Neural progenitor cell (in vitro differentiated cells): ENCODE results near the gene CIBAR2. TPM values are rescaled to one million over a fixed set of nuclear protein-coding genes. Genes with fewer than 3 reads are reported as not detected.
A peak's percentile ranks its signal among the peaks of the same experiment; 100 is the strongest.

ENCODE experiments used
- DNase-seq: peaks from one replicate; pipeline ENCODE4 v3.0.0-alpha.2; 2016; ENCODE audit warnings: low spot score
- H2AFZ ChIP-seq: fragments of 200-600 bp; sonication (generic); replicated peaks from 2 replicates; pipeline ENCODE4 v1.6.1; 2016; ENCODE audit warnings: antibody characterized with exemption
- H3F3A ChIP-seq: fragments of 200-600 bp; sonication (generic); 2 replicates; pipeline ENCODE4 v1.6.1; 2016; ENCODE audit warnings: antibody characterized with exemption, low read depth
- H3K27ac ChIP-seq: fragments of 200-600 bp; sonication (generic); 2 replicates; pipeline ENCODE4 v1.5.1; 2016; ENCODE audit warnings: mild to moderate bottlenecking
- H3K27me3 ChIP-seq: fragments of 200-600 bp; sonication (generic); 2 replicates; pipeline ENCODE4 v1.6.1; 2016; ENCODE audit warnings: mild to moderate bottlenecking, moderate library complexity
- H3K36me3 ChIP-seq: fragments of 200-600 bp; sonication (generic); 2 replicates; pipeline ENCODE4 v1.5.1; 2016
- H3K4me1 ChIP-seq: fragments of 200-600 bp; sonication (generic); 2 replicates; pipeline ENCODE4 v1.6.1; 2016; ENCODE audit warnings: mixed run types
- H3K4me2 ChIP-seq: fragments of 200-600 bp; sonication (generic); 2 replicates; pipeline ENCODE4 v1.6.1; 2016
- H3K4me3 ChIP-seq: fragments of 200-600 bp; sonication (generic); 2 replicates; pipeline ENCODE4 v1.5.1; 2016
- H3K79me2 ChIP-seq: fragments of 200-600 bp; sonication (generic); 2 replicates; pipeline ENCODE4 v1.6.1; 2016; ENCODE audit warnings: low read depth
- H3K9ac ChIP-seq: fragments of 200-600 bp; sonication (generic); 2 replicates; pipeline ENCODE4 v1.6.1; 2016
- H3K9me3 ChIP-seq: fragments of 200-600 bp; sonication (generic); 2 replicates; pipeline ENCODE4 v1.5.1; 2016; ENCODE audit warnings: low read depth
- H4K20me1 ChIP-seq: fragments of 200-600 bp; sonication (generic); 2 replicates; pipeline ENCODE4 v1.6.1; 2016; ENCODE audit warnings: low read depth
- H3K27ac Mint-ChIP-seq: 3 replicates; pipeline ENCODE4 v1.8.0; 2021; ENCODE audit warnings: mixed read lengths
- H3K27me3 Mint-ChIP-seq: 2 replicates; pipeline ENCODE4 v1.8.0; 2022; ENCODE audit warnings: low read depth, mild to moderate bottlenecking, inconsistent platforms, moderate library complexity, mixed read lengths; ENCODE audit not compliant: insufficient read depth
- H3K36me3 Mint-ChIP-seq: 3 replicates; pipeline ENCODE4 v1.8.0; 2021; ENCODE audit warnings: mixed read lengths
- H3K4me1 Mint-ChIP-seq: 3 replicates; pipeline ENCODE4 v1.8.0; 2021; ENCODE audit warnings: mixed read lengths
- H3K4me3 Mint-ChIP-seq: 3 replicates; pipeline ENCODE4 v1.8.0; 2021; ENCODE audit warnings: mild to moderate bottlenecking, moderate library complexity, mixed read lengths
- H3K9me3 Mint-ChIP-seq: 3 replicates; pipeline ENCODE4 v1.8.0; 2020; ENCODE audit warnings: mixed read lengths
- CTCF ChIP-seq: fragments of 200-600 bp; sonication (generic); IDR thresholded peaks from 2 replicates; pipeline ENCODE4 v1.5.1; 2017; ENCODE audit warnings: antibody characterized with exemption, mild to moderate bottlenecking
- EZH2 ChIP-seq: fragments of 200-600 bp; sonication (generic); IDR thresholded peaks from 2 replicates; pipeline ENCODE4 v1.6.1; 2017; ENCODE audit warnings: antibody characterized with exemption, mild to moderate bottlenecking, moderate library complexity
- EZH2phosphoT487 ChIP-seq: fragments of 200-600 bp; sonication (generic); IDR thresholded peaks from 2 replicates; pipeline ENCODE4 v1.6.1; 2017; ENCODE audit warnings: antibody characterized with exemption
- total RNA-seq: library from RNA; depleted of rRNA; stranded (reverse); fragments of >200 nt; gene quantifications from 2 replicates; pipeline ENCODE4 v1.2.3, GENCODE V29; 2015; ENCODE audit warnings: low replicate concordance

CIBAR2 gene
- total RNA-seq, 1 donor from 2014 or later: not detected

DNA sequence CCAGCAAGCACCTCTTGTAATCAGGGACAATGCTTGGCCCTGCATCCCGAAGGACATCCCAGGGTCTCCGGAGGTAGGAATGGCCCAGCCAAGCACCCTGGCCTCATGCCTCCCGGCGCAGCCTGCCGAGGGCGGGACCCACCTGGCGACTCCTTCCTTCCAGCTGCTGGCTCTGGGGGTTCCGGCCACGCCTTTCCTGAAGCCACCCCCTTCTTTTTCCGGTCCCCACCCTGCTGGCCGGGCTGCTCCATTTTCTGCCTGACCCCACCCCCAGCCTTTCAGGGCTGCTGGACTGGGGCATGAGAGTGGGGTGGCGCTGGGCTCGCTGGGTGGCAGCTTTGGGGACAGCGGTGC, 22.5 kb upstream of the CIBAR2 start:
- Histone ChIP-seq H3K9ac (no peak overlapping the region), H3K27me3 (no peaks in the 10 kb centered on the region), H3K36me3 (no peaks in the 10 kb centered on the region), H3F3A (no peaks in the 10 kb centered on the region), H3K4me3 (no peak overlapping the region), H3K79me2 (no peaks in the 10 kb centered on the region), H4K20me1 (no peaks in the 10 kb centered on the region), H3K4me1 (peaks cover 4% of the 10 kb centered on the region), H2AFZ (no peak overlapping the region), H3K4me2 (no peak overlapping the region), H3K9me3 (no peaks in the 10 kb centered on the region), H3K27ac (no peak overlapping the region)
- H3K4me3 Mint-ChIP-seq: no peak overlapping the region
- H3K27ac Mint-ChIP-seq: no peak overlapping the region
- peaks cover 2% of the 10 kb centered on the region for H3K36me3 Mint-ChIP-seq
- H3K9me3 Mint-ChIP-seq: no peaks in the 10 kb centered on the region
- peaks cover 20% of the 10 kb centered on the region for H3K27me3 Mint-ChIP-seq
- TF ChIP-seq EZH2 (no peak), CTCF (no peak), EZH2phosphoT487 (no peak)
- no peak for DNase-seq
- H3K4me1 Mint-ChIP-seq: peaks cover 44% of the 10 kb centered on the region

GRCh38 chr16:85134076-85134788, 22.0 kb upstream of the CIBAR2 start:
- H4K20me1 ChIP-seq: no peaks in the 10 kb centered on the region
- H3K4me1 ChIP-seq: peaks cover 4% of the 10 kb centered on the region
- H2AFZ ChIP-seq: no peak overlapping the region
- H3F3A ChIP-seq: no peaks in the 10 kb centered on the region
- no peak overlapping the region for H3K4me2 ChIP-seq
- no peak overlapping the region for H3K9ac ChIP-seq
- Mint-ChIP-seq H3K9me3 (no peaks in the 10 kb centered on the region), H3K4me1 (peaks cover 44% of the 10 kb centered on the region), H3K27ac (no peak overlapping the region), H3K4me3 (peak overlapping the region; percentile 60), H3K36me3 (peaks cover 2% of the 10 kb centered on the region), H3K27me3 (peaks cover 24% of the 10 kb centered on the region)
- no peaks in the 10 kb centered on the region for H3K9me3 ChIP-seq
- TF ChIP-seq EZH2 (no peak), CTCF (no peak), EZH2phosphoT487 (no peak)
- no peak overlapping the region for H3K4me3 ChIP-seq
- H3K36me3 ChIP-seq: no peaks in the 10 kb centered on the region
- no peak for DNase-seq
- H3K79me2 ChIP-seq: no peaks in the 10 kb centered on the region
- H3K27ac ChIP-seq: no peak overlapping the region
- no peaks in the 10 kb centered on the region for H3K27me3 ChIP-seq

DNA sequence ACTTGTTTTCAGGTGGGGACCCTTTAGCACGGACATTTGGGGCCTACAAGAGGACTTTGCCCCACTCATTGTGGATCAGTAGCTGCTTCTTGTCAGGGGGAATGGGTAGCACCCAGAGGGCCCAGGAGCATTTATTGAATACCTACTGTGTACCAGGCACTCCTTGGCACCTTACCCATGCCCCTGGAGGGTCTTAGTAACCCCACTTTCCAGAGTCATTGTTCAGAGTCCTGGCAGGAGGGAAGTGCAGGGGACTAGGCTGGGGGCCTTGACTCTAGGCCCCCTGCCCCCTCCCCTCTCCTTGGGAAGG, 21.0 kb upstream of the CIBAR2 start:
- Histone ChIP-seq H3K9me3 (no peaks in the 10 kb centered on the region), H3K4me3 (no peak overlapping the region), H3K36me3 (no peaks in the 10 kb centered on the region), H3F3A (no peaks in the 10 kb centered on the region), H2AFZ (no peak overlapping the region), H3K9ac (no peak overlapping the region), H3K4me1 (peaks cover 4% of the 10 kb centered on the region), H3K79me2 (no peaks in the 10 kb centered on the region), H3K27me3 (no peaks in the 10 kb centered on the region), H4K20me1 (no peaks in the 10 kb centered on the region), H3K27ac (no peak overlapping the region), H3K4me2 (no peak overlapping the region)
- Mint-ChIP-seq H3K27ac (peak overlapping the region; percentile 92), H3K9me3 (no peaks in the 10 kb centered on the region), H3K27me3 (peaks cover 22% of the 10 kb centered on the region), H3K4me3 (no peak overlapping the region), H3K4me1 (peaks cover 40% of the 10 kb centered on the region), H3K36me3 (peaks cover 2% of the 10 kb centered on the region)
- no peak for TF ChIP-seq EZH2
- no peak for TF ChIP-seq EZH2phosphoT487
- no peak for TF ChIP-seq CTCF
- no peak for DNase-seq
